GM12875 (cell line): ENCODE results near the gene MED22.
"Not testable (repeated sequence)": the region's sequence is repeated elsewhere in the genome, so short reads cannot be mapped to it uniquely, and the experiment has no call there.

Source experiments
- H3K4me3 ChIP-seq: one replicate; pipeline ENCODE4 v1.5.1; 2011; ENCODE audit warnings: low read depth, low read length, control low read depth
- TF ChIP-seq, protein P1 (sequence below): IDR thresholded peaks from 2 replicates; pipeline ENCODE4 v1.5.1; 2011; ENCODE audit warnings: low read depth, mild to moderate bottlenecking, control low read depth, inconsistent platforms, low read length, moderate library complexity, borderline replicate concordance; ENCODE audit not compliant: insufficient read depth

MED22 gene

DNA sequence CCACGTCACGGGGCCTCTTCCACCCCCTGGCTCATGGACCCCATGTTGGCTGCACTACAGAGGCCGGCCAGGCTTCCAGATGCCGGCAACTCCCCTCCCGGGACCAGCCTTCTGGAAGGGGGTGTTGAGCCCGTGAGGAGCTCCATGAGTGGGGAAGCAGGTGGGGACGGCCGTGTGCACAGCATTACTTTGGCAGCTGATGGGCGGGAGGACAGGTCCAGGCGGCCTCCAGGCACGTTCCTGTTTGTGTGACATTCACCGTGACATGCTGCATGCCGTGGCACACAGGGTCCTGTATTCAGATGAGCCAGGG is 43.8 kb downstream of the MED22 start:
- TF ChIP-seq, protein P1, sequence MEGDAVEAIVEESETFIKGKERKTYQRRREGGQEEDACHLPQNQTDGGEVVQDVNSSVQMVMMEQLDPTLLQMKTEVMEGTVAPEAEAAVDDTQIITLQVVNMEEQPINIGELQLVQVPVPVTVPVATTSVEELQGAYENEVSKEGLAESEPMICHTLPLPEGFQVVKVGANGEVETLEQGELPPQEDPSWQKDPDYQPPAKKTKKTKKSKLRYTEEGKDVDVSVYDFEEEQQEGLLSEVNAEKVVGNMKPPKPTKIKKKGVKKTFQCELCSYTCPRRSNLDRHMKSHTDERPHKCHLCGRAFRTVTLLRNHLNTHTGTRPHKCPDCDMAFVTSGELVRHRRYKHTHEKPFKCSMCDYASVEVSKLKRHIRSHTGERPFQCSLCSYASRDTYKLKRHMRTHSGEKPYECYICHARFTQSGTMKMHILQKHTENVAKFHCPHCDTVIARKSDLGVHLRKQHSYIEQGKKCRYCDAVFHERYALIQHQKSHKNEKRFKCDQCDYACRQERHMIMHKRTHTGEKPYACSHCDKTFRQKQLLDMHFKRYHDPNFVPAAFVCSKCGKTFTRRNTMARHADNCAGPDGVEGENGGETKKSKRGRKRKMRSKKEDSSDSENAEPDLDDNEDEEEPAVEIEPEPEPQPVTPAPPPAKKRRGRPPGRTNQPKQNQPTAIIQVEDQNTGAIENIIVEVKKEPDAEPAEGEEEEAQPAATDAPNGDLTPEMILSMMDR, result no peak
- H3K4me3 ChIP-seq, result no peak overlapping the region

DNA sequence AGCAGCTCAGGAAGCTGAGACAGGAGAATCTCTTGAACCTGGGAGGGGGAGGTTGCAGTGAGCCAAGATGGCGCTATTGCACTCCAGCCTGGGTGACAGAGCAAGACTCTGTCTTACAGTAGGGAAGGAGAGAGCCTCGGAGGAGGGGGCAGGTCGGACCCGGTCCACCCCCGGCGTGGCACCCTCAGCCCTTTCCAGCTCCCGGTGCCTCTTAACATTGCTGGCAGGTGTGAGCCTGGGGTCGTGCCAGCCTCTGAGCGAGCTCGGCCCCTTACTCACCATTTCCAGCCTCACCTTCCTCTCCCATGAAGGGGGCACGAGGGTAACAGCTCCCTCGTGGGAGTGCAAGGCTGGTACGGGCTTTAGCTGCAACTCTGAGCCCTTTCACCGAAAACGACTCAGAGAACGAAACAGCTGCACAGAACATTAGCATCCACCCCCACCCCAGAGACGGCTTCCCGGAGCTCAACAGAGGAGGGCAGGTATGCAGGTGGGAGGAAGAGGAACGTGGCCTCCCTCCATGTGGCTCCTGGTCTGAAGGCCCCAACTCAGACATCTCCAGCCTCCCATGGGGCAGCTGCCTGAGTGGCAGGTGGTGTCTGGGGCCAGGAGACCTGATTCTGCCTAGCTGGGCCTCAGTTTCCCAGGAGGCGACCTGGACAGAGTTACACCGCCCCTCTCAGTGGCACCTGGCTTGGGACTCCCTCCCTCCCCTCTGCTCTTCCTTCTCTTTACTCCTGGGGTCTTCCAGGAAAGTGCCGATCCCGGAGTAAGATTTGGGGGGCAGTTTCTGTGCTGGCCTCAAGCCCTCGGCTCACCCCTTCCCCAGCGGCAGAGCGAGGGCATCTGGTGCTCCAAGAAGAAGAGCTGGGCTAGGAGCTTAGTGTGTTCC is 44.4 kb downstream of the MED22 start:
- TF ChIP-seq, protein P1, result no peak
- H3K4me3 ChIP-seq, result no peak overlapping the region

DNA sequence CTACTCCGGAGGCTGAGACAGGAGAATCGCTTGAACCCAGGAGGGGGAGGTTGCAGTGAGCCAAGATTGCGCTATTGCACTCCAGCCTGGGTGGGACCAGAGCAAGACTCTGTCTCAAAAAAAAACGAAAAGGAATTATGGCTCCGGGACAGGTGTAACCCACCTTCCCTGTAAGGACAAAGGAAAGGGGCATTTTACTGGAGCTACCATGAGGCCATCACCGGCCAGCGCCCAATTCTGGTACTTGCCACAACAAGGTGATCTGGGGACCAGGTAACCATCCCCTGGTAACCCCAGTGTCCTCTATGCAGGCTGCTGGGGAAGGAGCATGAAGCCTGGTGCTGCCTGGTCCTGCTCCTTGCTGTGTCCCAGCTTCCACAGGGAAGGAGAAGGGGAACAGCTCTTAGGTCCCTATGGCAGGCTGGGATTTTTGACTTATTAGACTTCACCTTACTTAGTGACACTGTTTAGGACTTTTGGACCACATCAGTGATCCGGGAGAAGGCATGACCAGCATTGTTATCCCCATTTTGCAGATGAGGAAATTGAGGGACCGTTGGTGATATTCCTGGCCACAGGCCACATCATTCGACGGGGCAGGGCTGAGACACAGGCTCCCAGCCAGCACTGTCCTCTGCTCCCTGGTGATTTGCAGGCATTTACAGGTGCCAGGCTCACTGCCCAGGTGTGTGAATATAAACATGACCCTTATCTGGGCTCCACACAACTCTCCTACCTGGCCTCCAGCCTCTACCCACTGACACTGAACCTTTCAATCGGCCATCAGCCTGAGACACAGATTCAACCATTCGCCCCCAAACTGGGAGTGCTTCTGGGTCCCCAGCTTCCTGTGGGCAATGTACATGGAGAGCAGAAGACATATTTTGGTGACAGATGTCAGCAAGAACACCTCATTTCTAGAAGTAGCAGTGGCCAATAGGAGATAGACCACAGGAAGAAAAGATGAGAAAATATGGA is 46.4 kb downstream of the MED22 start:
- TF ChIP-seq, protein P1, result no peak
- H3K4me3 ChIP-seq, result no peak overlapping the region

DNA sequence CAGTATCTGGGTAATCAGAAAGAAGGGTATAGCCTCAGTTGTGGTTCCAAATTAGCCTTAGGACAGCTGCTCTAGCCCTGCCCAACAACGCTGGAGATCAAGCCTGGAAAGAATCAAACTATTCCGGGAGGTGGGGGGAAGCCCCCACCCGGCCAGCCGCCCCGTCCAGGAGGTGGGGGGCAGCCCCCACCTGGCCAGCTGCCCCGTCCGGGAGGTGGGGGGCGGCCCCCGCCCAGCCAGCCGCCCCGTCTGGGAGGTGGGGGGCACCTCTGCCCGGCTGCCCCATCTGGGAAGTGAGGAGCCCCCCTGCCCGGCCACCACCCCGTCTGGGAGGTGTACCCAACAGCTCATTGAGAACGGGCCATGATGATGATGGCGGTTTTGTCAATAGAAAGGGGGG is 47.9 kb downstream of the MED22 start:
- H3K4me3 ChIP-seq, result not testable (repeated sequence)

DNA sequence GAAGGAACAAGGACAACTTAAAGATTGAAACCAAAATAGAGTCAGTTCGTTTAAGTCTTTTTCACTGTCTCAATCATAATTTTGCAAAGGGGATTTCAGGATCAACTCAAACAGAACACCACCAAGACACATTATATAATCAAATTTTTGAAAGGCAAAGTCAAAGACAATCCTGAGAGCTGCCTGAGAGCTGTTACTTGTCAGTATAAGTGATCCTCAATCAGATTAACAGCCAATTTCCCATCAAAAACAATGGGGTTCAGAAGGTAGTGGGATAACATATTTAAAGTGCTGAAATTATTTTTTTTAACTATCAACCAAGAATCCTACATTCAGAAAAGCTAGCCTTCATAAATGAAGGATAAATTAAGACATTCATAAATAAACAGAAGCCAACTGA is 53.7 kb downstream of the MED22 start:
- H3K4me3 ChIP-seq, result no peak overlapping the region
- TF ChIP-seq, protein P1, result no peak

DNA sequence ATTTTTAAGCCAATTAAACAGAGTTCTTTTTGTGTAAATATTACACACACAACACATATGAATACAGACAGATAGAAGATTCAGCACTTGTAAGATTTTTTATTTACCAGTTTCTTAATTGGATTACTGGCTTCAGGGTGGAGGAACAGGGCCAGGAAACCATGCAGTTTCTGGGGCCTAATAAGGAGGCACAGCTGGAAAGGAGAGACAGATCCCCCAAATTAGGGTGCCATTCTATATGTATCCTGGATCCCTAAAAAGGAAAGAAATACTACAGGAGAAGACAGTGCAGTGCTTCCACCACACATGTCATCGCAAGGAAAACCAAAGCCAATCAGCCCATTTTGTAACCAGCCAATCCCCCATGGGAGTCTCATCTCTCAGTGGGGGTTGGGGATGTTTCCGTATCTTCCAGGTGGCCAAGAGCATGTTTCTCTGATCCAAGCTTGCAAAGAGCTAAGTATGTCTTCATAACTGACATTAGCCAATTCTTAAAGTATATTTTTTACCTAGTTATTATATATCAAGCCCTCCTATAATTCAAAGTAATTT is 57.1 kb downstream of the MED22 start:
- TF ChIP-seq, protein P1, result no peak
- no peak overlapping the region for H3K4me3 ChIP-seq
